ENCODE measurements around the gene PDE8B.
A peak's percentile ranks its signal among the peaks of the same experiment; 100 is the strongest.

PDE8B gene

GRCh38 chr5:77211691-77212047 is 1.2 kb downstream of the PDE8B start:
- no peaks in the 10 kb centered on the region for H3K9me3 ChIP-seq
- no peak overlapping the region for H3K27ac ChIP-seq
- TF ChIP-seq Cebpa-rat (IDR thresholded peaks at IDR 0.05) = no peak
- no peaks in the 10 kb centered on the region for H3K36me3 ChIP-seq
- peaks cover 13% of the 10 kb centered on the region for H3K4me1 ChIP-seq
- H3K4me2 ChIP-seq = peak overlapping the region; percentile 99
- H3K9ac ChIP-seq = no peak overlapping the region
- peaks cover 26% of the 10 kb centered on the region for H4K20me1 ChIP-seq
- H3K4me3 ChIP-seq = peak overlapping the region; percentile 78
- H3K27me3 ChIP-seq = peaks cover 70% of the 10 kb centered on the region

- TF ChIP-seq Cebpa-rat (IDR thresholded peaks at IDR 0.05) = no peak
- H3K9ac ChIP-seq = no peak overlapping the region
- H3K4me1 ChIP-seq = peaks cover 13% of the 10 kb centered on the region
- no peaks in the 10 kb centered on the region for H3K36me3 ChIP-seq
- no peaks in the 10 kb centered on the region for H3K9me3 ChIP-seq
- no peak overlapping the region for H3K4me2 ChIP-seq
- H3K4me3 ChIP-seq = no peak overlapping the region
- peaks cover 26% of the 10 kb centered on the region for H4K20me1 ChIP-seq
- peaks cover 58% of the 10 kb centered on the region for H3K27me3 ChIP-seq
- H3K27ac ChIP-seq = no peak overlapping the region
Measured at GRCh38 chr5:77213601-77214000, 3.1 kb downstream of the PDE8B start.

GRCh38 chr5:77214151-77214550 is 3.7 kb downstream of the PDE8B start:
- Histone ChIP-seq H3K4me3 (no peak overlapping the region), H3K4me1 (peaks cover 13% of the 10 kb centered on the region), H3K36me3 (no peaks in the 10 kb centered on the region), H4K20me1 (peaks cover 25% of the 10 kb centered on the region), H3K4me2 (no peak overlapping the region), H3K9ac (no peak overlapping the region), H3K9me3 (no peaks in the 10 kb centered on the region), H3K27me3 (peaks cover 52% of the 10 kb centered on the region), H3K27ac (no peak overlapping the region)
- TF ChIP-seq Cebpa-rat (IDR thresholded peaks at IDR 0.05) = no peak

- H3K4me3 ChIP-seq = no peak overlapping the region
- no peak overlapping the region for H3K4me2 ChIP-seq
- H3K27ac ChIP-seq = no peak overlapping the region
- no peak for TF ChIP-seq Cebpa-rat (IDR thresholded peaks at IDR 0.05)
- H3K27me3 ChIP-seq = peaks cover 11% of the 10 kb centered on the region; the same call in 1 of the 2 replicates
- H3K4me1 ChIP-seq = peaks cover 5% of the 10 kb centered on the region
- H3K36me3 ChIP-seq = no peaks in the 10 kb centered on the region
- H3K9ac ChIP-seq = no peak overlapping the region
- H4K20me1 ChIP-seq = no peaks in the 10 kb centered on the region
- H3K9me3 ChIP-seq = no peaks in the 10 kb centered on the region
Measured at GRCh38 chr5:77218263-77218662, 7.8 kb downstream of the PDE8B start.

GRCh38 chr5:77221115-77221514 is 10.6 kb downstream of the PDE8B start:
- Histone ChIP-seq H3K9ac (no peak overlapping the region), H3K4me2 (no peak overlapping the region), H3K4me1 (peaks cover 5% of the 10 kb centered on the region), H3K27me3 (no peaks in the 10 kb centered on the region), H3K9me3 (no peaks in the 10 kb centered on the region), H3K36me3 (no peaks in the 10 kb centered on the region), H4K20me1 (no peaks in the 10 kb centered on the region), H3K27ac (no peak overlapping the region), H3K4me3 (no peak overlapping the region)
- TF ChIP-seq Cebpa-rat (IDR thresholded peaks at IDR 0.05) = no peak

GRCh38 chr5:77222722-77223121 is 12.2 kb downstream of the PDE8B start:
- no peaks in the 10 kb centered on the region for H4K20me1 ChIP-seq
- peaks cover 5% of the 10 kb centered on the region for H3K4me1 ChIP-seq
- H3K27me3 ChIP-seq = no peaks in the 10 kb centered on the region
- no peak overlapping the region for H3K9ac ChIP-seq
- no peak overlapping the region for H3K27ac ChIP-seq
- no peak overlapping the region for H3K4me3 ChIP-seq
- H3K4me2 ChIP-seq = peak overlapping the region; percentile 20; the same call in 1 of the 2 replicates
- H3K36me3 ChIP-seq = no peaks in the 10 kb centered on the region
- no peaks in the 10 kb centered on the region for H3K9me3 ChIP-seq
- TF ChIP-seq Cebpa-rat (IDR thresholded peaks at IDR 0.05) = no peak

GRCh38 chr5:77223653-77224052 is 13.2 kb downstream of the PDE8B start:
- Histone ChIP-seq H3K27ac (no peak overlapping the region), H3K27me3 (no peaks in the 10 kb centered on the region), H3K9ac (no peak overlapping the region), H3K4me3 (no peak overlapping the region), H4K20me1 (no peaks in the 10 kb centered on the region), H3K4me1 (peaks cover 5% of the 10 kb centered on the region), H3K36me3 (no peaks in the 10 kb centered on the region), H3K4me2 (no peak overlapping the region), H3K9me3 (no peaks in the 10 kb centered on the region)
- no peak for TF ChIP-seq Cebpa-rat (IDR thresholded peaks at IDR 0.05)

GRCh38 chr5:77224672-77225355 is 14.3 kb downstream of the PDE8B start:
- H3K4me3 ChIP-seq = no peak overlapping the region
- no peak overlapping the region for H3K9ac ChIP-seq
- no peak overlapping the region for H3K27ac ChIP-seq
- H4K20me1 ChIP-seq = no peaks in the 10 kb centered on the region
- no peaks in the 10 kb centered on the region for H3K27me3 ChIP-seq
- H3K4me1 ChIP-seq = peaks cover 5% of the 10 kb centered on the region
- H3K9me3 ChIP-seq = peaks cover 2% of the 10 kb centered on the region
- no peak for TF ChIP-seq Cebpa-rat (IDR thresholded peaks at IDR 0.05)
- H3K4me2 ChIP-seq = no peak overlapping the region
- no peaks in the 10 kb centered on the region for H3K36me3 ChIP-seq

GRCh38 chr5:77225531-77225930 is 15.1 kb downstream of the PDE8B start:
- H3K9me3 ChIP-seq = peaks cover 8% of the 10 kb centered on the region
- no peaks in the 10 kb centered on the region for H4K20me1 ChIP-seq
- no peak for TF ChIP-seq Cebpa-rat (IDR thresholded peaks at IDR 0.05)
- H3K27me3 ChIP-seq = no peaks in the 10 kb centered on the region
- no peak overlapping the region for H3K4me2 ChIP-seq
- peaks cover 5% of the 10 kb centered on the region for H3K4me1 ChIP-seq
- H3K27ac ChIP-seq = no peak overlapping the region
- no peak overlapping the region for H3K9ac ChIP-seq
- no peaks in the 10 kb centered on the region for H3K36me3 ChIP-seq
- H3K4me3 ChIP-seq = no peak overlapping the region

- Histone ChIP-seq H3K9me3 (peaks cover 8% of the 10 kb centered on the region), H3K4me2 (no peak overlapping the region), H3K4me1 (peaks cover 10% of the 10 kb centered on the region; the same call in 1 of the 2 replicates), H3K36me3 (no peaks in the 10 kb centered on the region), H3K27me3 (no peaks in the 10 kb centered on the region), H3K4me3 (no peak overlapping the region), H4K20me1 (no peaks in the 10 kb centered on the region), H3K9ac (no peak overlapping the region), H3K27ac (no peak overlapping the region)
- TF ChIP-seq Cebpa-rat (IDR thresholded peaks at IDR 0.05) = no peak
Measured at GRCh38 chr5:77229887-77230286, 19.4 kb downstream of the PDE8B start.
